Measurements from ENCODE around the gene TMC6.
"Not testable (repeated sequence)": the region's sequence is repeated elsewhere in the genome, so short reads cannot be mapped to it uniquely, and the experiment has no call there.

TMC6 gene

DNA sequence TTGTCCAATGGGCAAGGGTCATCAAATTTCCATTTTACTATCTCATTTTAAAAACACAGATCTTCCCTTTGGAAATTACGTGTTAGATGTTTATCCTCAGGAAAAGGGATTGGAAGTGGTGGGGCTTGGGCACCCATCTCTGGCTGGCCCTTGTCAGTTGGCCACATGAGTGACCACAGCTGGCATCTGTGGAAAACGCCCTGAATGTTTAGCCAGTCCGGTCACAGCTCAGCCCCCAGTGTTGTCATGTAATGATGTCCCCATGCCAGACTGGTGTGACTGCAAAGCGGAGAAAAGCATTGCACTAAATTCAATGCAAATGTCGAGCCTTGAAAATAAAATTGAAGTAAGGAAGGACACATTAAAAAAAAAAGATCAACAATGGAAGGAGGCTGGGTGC is 53.0 kb downstream of the TMC6 start:
- DNase-seq (ENCODE audit: low read depth, low spot score), result no peak

DNA sequence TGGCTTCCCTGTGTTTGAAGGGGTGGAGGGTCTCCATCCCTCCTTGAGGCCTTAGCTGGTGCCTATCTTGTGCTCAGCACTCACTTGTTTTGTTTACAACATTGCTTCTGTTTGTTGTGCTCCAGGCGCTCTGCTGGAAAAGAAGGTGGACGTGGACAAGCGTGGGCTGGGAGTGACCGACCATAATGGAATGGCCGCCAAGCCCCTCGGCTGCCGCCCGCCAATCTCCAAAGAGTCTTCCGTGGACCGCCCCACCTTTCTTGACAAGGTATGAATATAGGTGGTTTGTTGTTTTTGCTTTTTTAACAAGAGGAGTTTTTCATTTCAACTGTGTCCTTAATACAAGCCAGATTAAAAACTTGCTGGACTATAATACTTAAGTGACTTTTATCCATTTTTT is 53.5 kb downstream of the TMC6 start:
- no peak for DNase-seq (ENCODE audit: low read depth, low spot score)

DNA sequence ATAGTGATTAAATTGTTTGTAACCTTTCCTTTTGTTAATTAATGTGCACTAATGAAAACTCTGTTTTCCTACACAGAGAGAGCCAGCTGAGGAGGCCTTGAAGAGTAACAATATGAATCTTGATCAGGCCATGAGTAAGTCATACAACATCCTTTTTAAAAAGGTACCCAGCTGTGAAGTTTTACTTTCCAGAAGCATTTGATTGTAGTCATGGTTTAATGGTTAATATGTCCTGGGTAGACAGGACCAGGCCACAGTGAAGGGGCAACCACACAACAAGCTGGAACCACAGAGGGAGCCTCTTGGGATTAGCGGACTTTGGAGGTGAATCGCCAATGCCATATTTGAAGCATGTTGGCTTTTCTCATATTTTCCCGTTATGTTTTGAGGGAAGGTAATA is 55.6 kb downstream of the TMC6 start:
- no peak for DNase-seq (ENCODE audit: low read depth, low spot score)

DNA sequence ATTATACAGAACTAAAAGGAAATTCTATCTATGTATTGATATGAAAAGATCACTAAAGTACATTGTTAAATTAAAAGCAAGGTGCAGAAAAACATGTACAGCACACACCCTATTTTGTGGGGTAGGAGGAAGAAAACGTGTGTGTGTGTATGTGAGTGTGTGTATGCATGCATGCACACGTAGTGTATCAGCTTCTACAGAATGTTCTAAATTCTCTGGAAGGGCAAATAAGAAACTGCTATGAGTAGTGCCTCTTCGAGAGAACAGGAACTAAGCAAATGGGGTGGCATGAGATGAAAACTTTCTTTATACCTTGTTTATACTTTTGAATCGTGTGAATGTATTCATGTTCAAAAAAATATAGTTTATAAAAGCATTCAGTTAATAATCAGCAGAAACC is 58.9 kb downstream of the TMC6 start:
- no peak for DNase-seq (ENCODE audit: low read depth, low spot score)

DNA sequence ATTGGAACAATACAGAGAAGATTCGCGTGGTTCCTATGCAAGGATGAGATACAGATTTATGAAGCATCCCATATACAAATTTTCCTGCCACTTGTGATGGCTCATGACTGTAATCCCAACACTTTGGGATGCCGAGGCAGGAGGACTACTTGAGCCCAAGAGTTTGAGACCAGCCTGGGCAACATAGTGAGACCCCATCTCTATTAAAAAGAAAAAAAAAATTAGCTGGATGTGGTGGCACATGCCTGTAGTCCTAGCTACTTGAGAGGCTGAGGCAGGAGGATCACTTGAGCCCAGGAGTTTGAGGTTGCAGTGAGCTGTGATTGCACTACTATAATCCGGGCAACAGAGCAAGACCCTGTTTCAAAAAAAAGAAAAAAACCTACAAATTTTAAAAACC is 61.6 kb downstream of the TMC6 start:
- DNase-seq (ENCODE audit: low read depth, low spot score), result not testable (repeated sequence)

DNA sequence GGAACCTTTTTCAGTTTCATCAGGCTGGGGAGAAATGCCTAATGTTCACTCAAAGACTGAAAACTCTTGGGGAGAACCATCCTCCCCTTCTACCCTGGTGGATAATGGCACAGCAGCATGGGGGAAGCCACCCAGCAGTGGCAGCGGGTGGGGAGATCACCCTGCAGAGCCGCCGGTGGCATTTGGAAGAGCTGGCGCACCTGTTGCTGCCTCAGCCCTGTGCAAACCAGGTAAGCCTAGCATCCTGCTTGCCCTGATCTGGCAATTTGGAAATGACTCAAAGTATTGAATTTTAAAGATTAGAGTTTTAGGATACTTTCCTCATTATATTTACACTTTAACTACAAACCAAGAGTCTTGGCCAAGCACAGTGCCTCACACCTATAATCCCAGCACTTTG is 63.8 kb downstream of the TMC6 start:
- DNase-seq (ENCODE audit: low read depth, low spot score), result no peak

DNA sequence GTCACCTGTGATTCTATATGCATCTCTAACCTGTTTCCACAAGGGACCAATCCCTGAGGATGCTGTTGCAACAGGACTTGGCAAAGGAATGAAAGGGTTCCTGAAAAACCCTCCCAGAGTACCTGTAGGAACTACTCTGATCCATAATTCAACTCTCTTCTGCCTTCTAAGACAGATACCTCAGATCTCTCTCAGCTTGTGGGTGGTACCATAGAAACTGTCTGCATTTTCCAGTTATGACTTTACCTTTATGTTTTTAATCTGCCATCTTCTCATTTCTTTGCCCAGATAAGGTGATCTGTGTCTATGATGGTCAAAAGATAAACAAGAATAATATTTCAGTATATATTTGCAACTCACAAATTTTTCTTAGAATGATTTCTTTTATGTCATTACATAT is 65.1 kb downstream of the TMC6 start:
- DNase-seq (ENCODE audit: low read depth, low spot score), result no peak

DNA sequence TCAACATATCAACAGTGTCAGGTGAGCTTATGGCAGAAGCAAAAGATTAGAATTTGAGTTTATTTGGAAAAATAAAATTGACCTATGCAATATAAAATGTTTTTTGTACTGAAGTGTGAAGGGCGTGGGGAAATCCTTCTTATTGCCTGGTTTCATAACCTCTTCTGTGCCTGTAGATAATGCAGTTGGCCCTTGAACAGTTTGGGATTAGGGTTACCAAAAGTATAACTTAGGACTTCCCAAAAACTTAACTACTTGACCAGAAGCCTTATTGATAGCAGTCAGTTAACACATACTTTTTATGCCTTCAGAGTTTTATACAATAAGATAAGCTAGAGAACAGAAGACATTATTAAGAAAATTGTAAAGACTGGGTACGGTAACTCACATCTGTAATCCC is 66.0 kb downstream of the TMC6 start:
- DNase-seq (ENCODE audit: low read depth, low spot score), result no peak

All from smooth muscle cell of the brain vasculature (primary cell).